Measurements from ENCODE around the gene FBXL17. TPM values are rescaled to one million over a fixed set of nuclear protein-coding genes. Genes with fewer than 3 reads are reported as not detected.

The FBXL17 gene
- total RNA-seq, 1 experiment from 2014 or later, result 18.2 TPM

GRCh38 chr5:107815109-107815508 lies 566.8 kb downstream of the FBXL17 start:
- H3K27me3 Mint-ChIP-seq (ENCODE audit: insufficient read depth, unreplicated experiment), result peaks cover 11% of the 10 kb centered on the region
- H3K27ac Mint-ChIP-seq (ENCODE audit: low read depth, unreplicated experiment), result no peak overlapping the region
- ChIA-PET POLR2A (no interaction called here), CTCF (interaction anchor here (0.6 to 1.2 kb wide), 3 partner anchors 16 to 571 kb away, joined by 3 read pairs; no protein-coding TSS in a partner anchor)
- H3K4me3 Mint-ChIP-seq (ENCODE audit: unreplicated experiment), result no peak overlapping the region
- no TSS peak for BruUV-seq (replicated peaks)
- no peaks in the 10 kb centered on the region for H3K4me1 Mint-ChIP-seq (ENCODE audit: insufficient read depth, unreplicated experiment)
- intact Hi-C loops (cut with micrococcal nuclease), result no loop called here
- DNase-seq (ENCODE audit: unreplicated experiment), result no peak
- no peaks in the 10 kb centered on the region for H3K9me3 Mint-ChIP-seq (ENCODE audit: unreplicated experiment)
- TF ChIP-seq CTCF (IDR thresholded peaks at IDR 0.05; ENCODE audit: unreplicated experiment), result no peak
- H3K36me3 Mint-ChIP-seq (ENCODE audit: insufficient read depth, unreplicated experiment), result no peaks in the 10 kb centered on the region

- H3K4me1 Mint-ChIP-seq (ENCODE audit: insufficient read depth, unreplicated experiment), result no peaks in the 10 kb centered on the region
- no peaks in the 10 kb centered on the region for H3K9me3 Mint-ChIP-seq (ENCODE audit: unreplicated experiment)
- no peak for TF ChIP-seq CTCF (IDR thresholded peaks at IDR 0.05; ENCODE audit: unreplicated experiment)
- peaks cover 11% of the 10 kb centered on the region for H3K27me3 Mint-ChIP-seq (ENCODE audit: insufficient read depth, unreplicated experiment)
- BruUV-seq (replicated peaks), result no TSS peak
- H3K4me3 Mint-ChIP-seq (ENCODE audit: unreplicated experiment), result no peak overlapping the region
- intact Hi-C loops (cut with micrococcal nuclease), result no loop called here
- ChIA-PET POLR2A (no interaction called here), CTCF (no interaction called here)
- H3K36me3 Mint-ChIP-seq (ENCODE audit: insufficient read depth, unreplicated experiment), result no peaks in the 10 kb centered on the region
- H3K27ac Mint-ChIP-seq (ENCODE audit: low read depth, unreplicated experiment), result no peak overlapping the region
- no peak for DNase-seq (ENCODE audit: unreplicated experiment)
These were observed 567.6 kb downstream of the FBXL17 start for GRCh38 chr5:107814183-107814827.

- Mint-ChIP-seq H3K36me3 (ENCODE audit: insufficient read depth, unreplicated experiment) (no peaks in the 10 kb centered on the region), H3K9me3 (ENCODE audit: unreplicated experiment) (no peaks in the 10 kb centered on the region), H3K27me3 (ENCODE audit: insufficient read depth, unreplicated experiment) (peaks cover 11% of the 10 kb centered on the region), H3K4me1 (ENCODE audit: insufficient read depth, unreplicated experiment) (no peaks in the 10 kb centered on the region), H3K27ac (ENCODE audit: low read depth, unreplicated experiment) (no peak overlapping the region), H3K4me3 (ENCODE audit: unreplicated experiment) (no peak overlapping the region)
- no TSS peak for BruUV-seq (replicated peaks)
- intact Hi-C loops (cut with micrococcal nuclease), result no loop called here
- DNase-seq (ENCODE audit: unreplicated experiment), result no peak
- POLR2A ChIA-PET, result no interaction called here
- TF ChIP-seq CTCF (IDR thresholded peaks at IDR 0.05; ENCODE audit: unreplicated experiment), result no peak
- CTCF ChIA-PET, result no interaction called here
These were observed 568.3 kb downstream of the FBXL17 start for GRCh38 chr5:107813559-107813958.

GRCh38 chr5:107812570-107813141 lies 569.2 kb downstream of the FBXL17 start:
- Mint-ChIP-seq H3K36me3 (ENCODE audit: insufficient read depth, unreplicated experiment) (no peaks in the 10 kb centered on the region), H3K4me1 (ENCODE audit: insufficient read depth, unreplicated experiment) (no peaks in the 10 kb centered on the region), H3K27me3 (ENCODE audit: insufficient read depth, unreplicated experiment) (peaks cover 11% of the 10 kb centered on the region), H3K27ac (ENCODE audit: low read depth, unreplicated experiment) (no peak overlapping the region), H3K9me3 (ENCODE audit: unreplicated experiment) (no peaks in the 10 kb centered on the region), H3K4me3 (ENCODE audit: unreplicated experiment) (no peak overlapping the region)
- no peak for TF ChIP-seq CTCF (IDR thresholded peaks at IDR 0.05; ENCODE audit: unreplicated experiment)
- peak; percentile 13 for DNase-seq (ENCODE audit: unreplicated experiment)
- POLR2A ChIA-PET, result interaction anchor here (0.6 kb wide), 1 partner anchor 954 kb away, joined by 3 read pairs; no protein-coding TSS in a partner anchor
- intact Hi-C loops (cut with micrococcal nuclease), result no loop called here
- BruUV-seq (replicated peaks), result no TSS peak
- CTCF ChIA-PET, result interaction anchor here (0.5 kb wide), 1 partner anchor 16 kb away, joined by 3 read pairs; no protein-coding TSS in a partner anchor
